H1 (cell line): Measurements from ENCODE around the gene SLC6A8. TPM values are rescaled to one million over a fixed set of nuclear protein-coding genes. Genes with fewer than 3 reads are reported as not detected.

ENCODE experiments used
- ATF3 ChIP-seq: IDR thresholded peaks from 2 replicates; pipeline ENCODE4 v1.6.1; 2011; ENCODE audit warnings: low read depth, mild to moderate bottlenecking, low read length; ENCODE audit not compliant: insufficient read depth
- RNF2 ChIP-seq: fragments of 200-900, 300-1000 bp; sonication (generic); IDR thresholded peaks from 2 replicates; pipeline ENCODE4 v1.7.1; 2016; ENCODE audit warnings: borderline replicate concordance, low read depth, mild to moderate bottlenecking, antibody characterized with exemption, low read length; ENCODE audit not compliant: poor library complexity, severe bottlenecking; ENCODE audit errors: missing control alignments
- polyA plus RNA-seq, 7 experiments: library from polyadenylated mRNA; depleted of rRNA in 3 of 7; stranded (reverse) in 5 of 7; unstranded in 2 of 7; fragments of >200 nt in 5 of 7; fragments of 200-250 nt in 2 of 7; gene quantifications; 1 replicate in 5 of 7; 2 replicates in 1 of 7; 4 replicates in 1 of 7; pipeline versions ENCODE4 v1.2.1 to v1.2.3, GENCODE V29; 2011 to 2013; ENCODE audit warnings: missing spikeins in 2 of 7, mixed read lengths in 2 of 7
- total RNA-seq: library from RNA; stranded (reverse); fragmentation: NEBNext Ultra II Directional; extraction: Animal tissue kit (Norgen Biotek cat#: 25700); gene quantifications from 2 replicates; pipeline ENCODE4 v1.2.1, GENCODE V29; 2021

The SLC6A8 gene
- total and polyA plus RNA-seq, 2 of the 8 experiments (the other 6 are each of a cell fraction or from before 2014, with no cell fraction given): 87.7 to 94.7 TPM

DNA sequence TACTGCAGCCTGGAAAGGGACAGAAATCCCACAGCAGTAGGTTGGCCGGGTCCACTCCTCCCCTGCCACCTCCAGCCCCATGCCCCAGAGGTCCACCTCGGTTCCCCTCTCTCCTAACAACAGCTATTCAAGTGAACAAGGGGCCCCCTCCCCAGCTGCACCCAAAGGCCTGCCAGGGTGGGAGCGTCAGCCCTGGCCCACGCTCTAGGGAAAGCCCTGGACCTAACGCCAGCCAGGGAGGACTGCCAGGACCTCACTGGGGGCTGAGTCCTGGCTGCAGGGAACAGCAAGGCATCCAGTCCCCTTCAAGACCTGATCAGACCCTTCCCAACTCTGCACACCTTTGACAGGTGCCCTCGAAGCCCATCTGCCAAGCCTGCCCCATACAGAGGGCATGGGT, 13.2 kb downstream of the SLC6A8 start (continued):
- no peak for TF ChIP-seq ATF3
- no peak for TF ChIP-seq RNF2
